ENCODE results near the gene NPAS4. TPM values are rescaled to one million over a fixed set of nuclear protein-coding genes. Genes with fewer than 3 reads are reported as not detected.

The NPAS4 gene
- total RNA-seq, 1 experiment from 2014 or later: 1.6 TPM

DNA sequence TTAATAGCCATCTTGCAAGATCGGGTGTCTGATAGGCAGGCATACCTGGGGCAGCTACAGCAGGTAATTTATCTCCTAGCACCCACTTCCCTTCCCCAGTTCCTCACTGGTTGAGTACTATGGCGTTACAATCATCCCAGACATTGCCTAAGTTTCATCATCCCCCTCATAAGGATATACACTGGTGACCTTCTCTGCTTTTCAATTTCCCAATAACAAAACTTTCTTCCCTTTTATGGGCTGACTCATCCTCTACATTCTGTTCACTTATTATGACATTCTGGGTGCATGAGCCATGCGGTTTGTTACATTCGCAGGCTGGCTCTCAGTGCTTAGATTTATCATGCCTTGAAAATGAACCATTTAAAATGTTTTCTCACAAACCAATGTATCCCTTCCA, 22.8 kb downstream of the NPAS4 start:
- no peak overlapping the region for H2AFZ ChIP-seq (ENCODE audit: low read length)
- H3K79me1 ChIP-seq (ENCODE audit: insufficient read depth, low read depth, low read length, poor library complexity, severe bottlenecking): no peaks in the 10 kb centered on the region
- no peak overlapping the region for H3T11ph ChIP-seq (ENCODE audit: low read length)
- H4K5ac ChIP-seq (ENCODE audit: insufficient read length, low read depth, low read length): no peak overlapping the region
- no peaks in the 10 kb centered on the region for H3K27me3 Mint-ChIP-seq (ENCODE audit: low read depth)
- H2BK20ac ChIP-seq (ENCODE audit: low read depth, low read length, poor library complexity, severe bottlenecking): no peak overlapping the region
- DNase-seq: no peak
- no peaks in the 10 kb centered on the region for H3K27me3 ChIP-seq (ENCODE audit: insufficient read depth, low read length)
- WGBS (ENCODE audit: extremely low coverage, insufficient read length, low lambda C conversion rate): no CpG with 5 or more reads among the region's 4 CpGs
- no peak overlapping the region for H2AK5ac ChIP-seq (ENCODE audit: insufficient read length, low read length)
- no peaks in the 10 kb centered on the region for H3K4me1 ChIP-seq (ENCODE audit: insufficient read depth, low read length)
- H3K9ac ChIP-seq (ENCODE audit: extremely low read depth, insufficient read length, low read length): no peak overlapping the region
- peaks cover 5 to 29% (median 6%) of the 10 kb centered on the region in 3 experiments; a peak in 3 of 7 replicates for H3K36me3 Mint-ChIP-seq (ENCODE audit: insufficient read depth in 1 of 3, low read depth in 3 of 3)
- peaks cover 28 to 35% of the 10 kb centered on the region in 2 experiments for H3K4me1 Mint-ChIP-seq
- H2BK120ac ChIP-seq (ENCODE audit: low read depth, low read length, poor library complexity, severe bottlenecking): no peak overlapping the region
- no peak overlapping the region for H3K27ac ChIP-seq (ENCODE audit: insufficient read length, low read depth, low read length)
- no peak overlapping the region for H3K18ac ChIP-seq (ENCODE audit: insufficient read length, low read depth, low read length)
- no peak overlapping the region for H4K91ac ChIP-seq (ENCODE audit: insufficient read length, low read depth, low read length)
- H3K4me2 ChIP-seq (ENCODE audit: insufficient read depth, insufficient read length, low read length): no peak overlapping the region
- no peak overlapping the region for H3K4me3 Mint-ChIP-seq
- no peak overlapping the region for H2BK12ac ChIP-seq (ENCODE audit: insufficient read length, low read depth, low read length)
- H2BK5ac ChIP-seq (ENCODE audit: insufficient read length, low read length): no peak overlapping the region
- no peak overlapping the region for H3K4ac ChIP-seq (ENCODE audit: low read depth, low read length)
- H3K56ac ChIP-seq (ENCODE audit: insufficient read length, low read depth, low read length): no peak overlapping the region
- H3K23me2 ChIP-seq (ENCODE audit: insufficient read length, low read depth, low read length, poor library complexity, severe bottlenecking): no peaks in the 10 kb centered on the region
- H4K20me1 ChIP-seq (ENCODE audit: control insufficient read depth, insufficient read depth, insufficient read length): no peaks in the 10 kb centered on the region
- no peak overlapping the region for H2BK15ac ChIP-seq (ENCODE audit: low read depth, low read length)
- H3K79me2 ChIP-seq (ENCODE audit: insufficient read depth, low read length): no peaks in the 10 kb centered on the region
- peaks cover 17% of the 10 kb centered on the region for H3K9me3 ChIP-seq (ENCODE audit: control insufficient read depth, low read depth, low read length)
- H4K8ac ChIP-seq (replicated peaks; ENCODE audit: insufficient read length, low read depth, low read length): no peak overlapping the region
- H3K23ac ChIP-seq (ENCODE audit: insufficient read length, low read depth, low read length): no peak overlapping the region
- peaks cover 19 to 21% of the 10 kb centered on the region in 2 experiments for H3K9me3 Mint-ChIP-seq
- H3K27ac Mint-ChIP-seq: no peak overlapping the region
- TF ChIP-seq, protein P1, sequence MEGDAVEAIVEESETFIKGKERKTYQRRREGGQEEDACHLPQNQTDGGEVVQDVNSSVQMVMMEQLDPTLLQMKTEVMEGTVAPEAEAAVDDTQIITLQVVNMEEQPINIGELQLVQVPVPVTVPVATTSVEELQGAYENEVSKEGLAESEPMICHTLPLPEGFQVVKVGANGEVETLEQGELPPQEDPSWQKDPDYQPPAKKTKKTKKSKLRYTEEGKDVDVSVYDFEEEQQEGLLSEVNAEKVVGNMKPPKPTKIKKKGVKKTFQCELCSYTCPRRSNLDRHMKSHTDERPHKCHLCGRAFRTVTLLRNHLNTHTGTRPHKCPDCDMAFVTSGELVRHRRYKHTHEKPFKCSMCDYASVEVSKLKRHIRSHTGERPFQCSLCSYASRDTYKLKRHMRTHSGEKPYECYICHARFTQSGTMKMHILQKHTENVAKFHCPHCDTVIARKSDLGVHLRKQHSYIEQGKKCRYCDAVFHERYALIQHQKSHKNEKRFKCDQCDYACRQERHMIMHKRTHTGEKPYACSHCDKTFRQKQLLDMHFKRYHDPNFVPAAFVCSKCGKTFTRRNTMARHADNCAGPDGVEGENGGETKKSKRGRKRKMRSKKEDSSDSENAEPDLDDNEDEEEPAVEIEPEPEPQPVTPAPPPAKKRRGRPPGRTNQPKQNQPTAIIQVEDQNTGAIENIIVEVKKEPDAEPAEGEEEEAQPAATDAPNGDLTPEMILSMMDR (conservative IDR thresholded peaks at IDR 0.05): no peak
- H3K14ac ChIP-seq (ENCODE audit: insufficient read depth, low read length): no peak overlapping the region
